BJ (cell line): ENCODE data around the gene CCNQ. TPM values are rescaled to one million over a fixed set of nuclear protein-coding genes. Genes with fewer than 3 reads are reported as not detected.
A peak's percentile ranks its signal among the peaks of the same experiment; 100 is the strongest.

Experiments
- CTCF ChIA-PET: fragments of 350-600 bp; formaldehyde crosslinking; extraction: SDS; loops from one replicate; lab custom pipeline; 2021; ENCODE audit warnings: antibody characterized with exemption, inconsistent platforms; lab: Yijun Ruan, JAX
- POLR2A ChIA-PET: fragments of 300-600 bp; sonication (Branson Sonifier 250); formaldehyde crosslinking; extraction: SDS; loops from one replicate; lab custom pipeline; 2021; ENCODE audit warnings: antibody characterized with exemption; lab: Charles Lee
- DNase-seq: peaks from one replicate; pipeline ENCODE4 v3.0.0-alpha.2; 2011; ENCODE audit warnings: low read depth
- H3K27me3 ChIP-seq: 2 replicates; pipeline ENCODE4 v1.6.0; 2011; ENCODE audit warnings: low read length; ENCODE audit not compliant: control insufficient read depth, insufficient read depth
- H3K36me3 ChIP-seq: 2 replicates; pipeline ENCODE4 v1.5.1; 2011; ENCODE audit warnings: low read length; ENCODE audit not compliant: control insufficient read depth, insufficient read depth
- H3K4me3 ChIP-seq: 2 replicates; pipeline ENCODE4 v1.5.1; 2011; ENCODE audit warnings: low read depth, mild to moderate bottlenecking, control low read depth, low read length
- polyA plus RNA-seq: library from polyadenylated mRNA; depleted of rRNA; stranded (reverse); fragments of >200 nt; gene quantifications from 2 replicates; pipeline ENCODE4 v1.2.3, GENCODE V29; 2011
- TF ChIP-seq, protein P1 (sequence below): IDR thresholded peaks from 2 replicates; pipeline ENCODE4 v1.5.1; 2011; ENCODE audit warnings: low read depth, mild to moderate bottlenecking, control low read depth, inconsistent platforms, low read length, moderate library complexity; ENCODE audit not compliant: insufficient read depth

Gene CCNQ
- polyA plus RNA-seq, 1 experiment: 44.0 TPM

DNA sequence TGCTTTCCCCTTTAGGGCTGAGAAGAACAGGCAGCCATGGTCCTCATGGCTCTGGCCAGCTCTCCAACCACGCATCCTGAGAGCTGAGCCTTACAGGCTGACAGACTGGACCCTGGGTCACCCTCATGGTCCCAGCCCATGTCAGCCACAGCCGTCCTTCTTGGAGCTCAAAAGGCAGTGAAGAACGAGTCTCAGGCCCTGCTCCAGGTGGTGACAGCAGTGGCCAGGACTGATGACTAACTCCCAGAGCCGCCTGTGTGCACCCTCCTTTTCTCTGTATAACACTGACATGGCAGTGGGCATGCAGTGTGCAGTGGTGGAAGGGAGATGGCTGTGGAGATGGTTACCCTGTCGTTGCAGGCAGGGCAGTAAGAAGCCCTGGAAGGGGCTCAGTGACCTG, 37.8 kb upstream of the CCNQ start:
- H3K27me3 ChIP-seq: peaks cover 7% of the 10 kb centered on the region
- ChIA-PET CTCF (interaction anchor here (0.8 to 1.1 kb wide), 3 partner anchors 8 to 60 kb away, joined by 3 to 5 read pairs (median 3); no protein-coding TSS in a partner anchor), POLR2A (no interaction called here)
- no peaks in the 10 kb centered on the region for H3K36me3 ChIP-seq
- no peak overlapping the region for H3K4me3 ChIP-seq
- TF ChIP-seq, protein P1, sequence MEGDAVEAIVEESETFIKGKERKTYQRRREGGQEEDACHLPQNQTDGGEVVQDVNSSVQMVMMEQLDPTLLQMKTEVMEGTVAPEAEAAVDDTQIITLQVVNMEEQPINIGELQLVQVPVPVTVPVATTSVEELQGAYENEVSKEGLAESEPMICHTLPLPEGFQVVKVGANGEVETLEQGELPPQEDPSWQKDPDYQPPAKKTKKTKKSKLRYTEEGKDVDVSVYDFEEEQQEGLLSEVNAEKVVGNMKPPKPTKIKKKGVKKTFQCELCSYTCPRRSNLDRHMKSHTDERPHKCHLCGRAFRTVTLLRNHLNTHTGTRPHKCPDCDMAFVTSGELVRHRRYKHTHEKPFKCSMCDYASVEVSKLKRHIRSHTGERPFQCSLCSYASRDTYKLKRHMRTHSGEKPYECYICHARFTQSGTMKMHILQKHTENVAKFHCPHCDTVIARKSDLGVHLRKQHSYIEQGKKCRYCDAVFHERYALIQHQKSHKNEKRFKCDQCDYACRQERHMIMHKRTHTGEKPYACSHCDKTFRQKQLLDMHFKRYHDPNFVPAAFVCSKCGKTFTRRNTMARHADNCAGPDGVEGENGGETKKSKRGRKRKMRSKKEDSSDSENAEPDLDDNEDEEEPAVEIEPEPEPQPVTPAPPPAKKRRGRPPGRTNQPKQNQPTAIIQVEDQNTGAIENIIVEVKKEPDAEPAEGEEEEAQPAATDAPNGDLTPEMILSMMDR: no peak
- no peak for DNase-seq

DNA sequence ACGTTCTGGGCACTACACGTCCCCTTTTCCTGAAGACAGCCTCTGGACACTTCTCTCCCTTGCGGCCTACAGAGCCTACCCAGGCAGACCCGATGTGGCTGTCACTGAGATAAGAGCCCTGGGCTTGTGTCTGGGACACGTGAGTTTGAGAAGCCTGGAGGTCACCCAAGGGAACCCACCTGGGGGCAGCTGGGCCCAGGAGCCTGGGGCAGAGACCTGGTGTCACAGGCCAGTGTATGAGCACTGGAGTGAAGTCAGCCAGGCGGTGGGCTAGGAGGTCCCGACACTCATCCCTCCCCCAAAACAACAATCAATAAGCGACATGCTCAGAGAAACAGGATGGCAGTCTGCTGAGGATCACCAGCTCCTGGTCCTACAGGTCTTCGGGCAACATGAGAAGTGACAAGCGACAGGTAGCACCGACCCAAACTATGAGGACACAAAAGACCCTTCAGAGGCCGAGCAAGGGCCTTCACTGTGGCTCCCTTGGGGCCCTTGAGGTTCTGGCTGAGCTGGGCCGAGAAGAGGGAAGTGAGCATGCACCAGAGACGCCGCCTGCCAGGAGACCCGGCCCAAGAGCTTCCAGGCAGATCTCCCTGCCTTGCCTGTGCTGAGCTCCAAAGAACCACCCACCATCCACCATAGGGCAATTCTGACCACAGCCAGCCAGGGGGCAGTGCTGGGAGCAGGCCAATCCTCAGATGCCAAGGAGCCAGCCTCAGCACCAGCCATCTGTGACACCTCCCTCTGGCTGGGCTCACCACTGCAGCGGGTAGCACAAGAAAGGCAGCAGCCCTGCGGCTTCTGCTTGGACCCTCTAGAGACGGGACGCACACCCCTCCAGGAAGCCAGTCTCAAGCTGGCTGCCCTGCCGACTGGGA, 37.1 kb upstream of the CCNQ start:
- ChIA-PET CTCF (interaction anchor here (0.8 to 1.1 kb wide), 4 partner anchors 9 to 59 kb away, joined by 3 to 5 read pairs (median 3); partner anchors contain the start of gene DUSP9), POLR2A (no interaction called here)
- Histone ChIP-seq H3K27me3 (peaks cover 3% of the 10 kb centered on the region; the same call in 1 of the 2 replicates), H3K4me3 (no peak overlapping the region), H3K36me3 (no peaks in the 10 kb centered on the region)
- DNase-seq: no peak
- TF ChIP-seq, protein P1: peak; percentile 40

DNA sequence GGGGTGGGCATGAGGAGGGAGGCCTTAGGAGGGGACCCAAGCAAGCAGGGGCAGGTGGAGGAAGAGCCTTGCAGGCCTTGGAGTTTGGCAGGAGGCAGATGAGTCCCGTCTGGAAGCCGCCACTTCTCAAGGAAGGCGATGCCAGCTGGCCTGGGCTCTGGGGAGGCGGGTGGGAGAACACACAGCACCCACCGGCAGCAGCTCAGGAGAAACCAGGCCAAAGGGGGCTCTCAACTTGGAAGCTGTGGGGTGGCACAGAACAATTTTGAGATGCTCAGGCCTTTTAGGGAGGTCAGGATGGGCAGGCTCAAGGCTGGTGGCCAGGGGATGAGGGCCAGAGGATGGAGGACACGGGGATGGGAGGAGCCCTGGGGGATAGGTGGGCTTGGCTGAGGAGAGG, 36.4 kb upstream of the CCNQ start:
- ChIA-PET CTCF (interaction anchor here (1.1 kb wide), 1 partner anchor 11 kb away, joined by 3 read pairs; the partner anchor contains the start of gene DUSP9), POLR2A (no interaction called here)
- TF ChIP-seq, protein P1: no peak
- Histone ChIP-seq H3K27me3 (no peaks in the 10 kb centered on the region), H3K36me3 (no peaks in the 10 kb centered on the region), H3K4me3 (no peak overlapping the region)
- no peak for DNase-seq

GRCh38 chrX:153634832-153635231, 35.9 kb upstream of the CCNQ start:
- CTCF ChIA-PET: no interaction called here
- POLR2A ChIA-PET: no interaction called here
- TF ChIP-seq, protein P1: no peak
- H3K27me3 ChIP-seq: no peaks in the 10 kb centered on the region
- H3K4me3 ChIP-seq: no peak overlapping the region
- DNase-seq: no peak
- no peaks in the 10 kb centered on the region for H3K36me3 ChIP-seq

- no peaks in the 10 kb centered on the region for H3K27me3 ChIP-seq
- DNase-seq: no peak
- H3K4me3 ChIP-seq: no peak overlapping the region
- H3K36me3 ChIP-seq: no peaks in the 10 kb centered on the region
- POLR2A ChIA-PET: no interaction called here
- TF ChIP-seq, protein P1: no peak
- CTCF ChIA-PET: no interaction called here
These were observed 35.3 kb upstream of the CCNQ start for GRCh38 chrX:153634236-153634635.
